ENCODE results near the gene AGPAT2.

Gene AGPAT2

GRCh38 chr9:136645903-136646754 is 41.1 kb downstream of the AGPAT2 start:
- peak; percentile 36; the same call in 1 of the 2 replicates for TF ChIP-seq TAF1 (IDR thresholded peaks at IDR 0.05; ENCODE audit: borderline replicate concordance, insufficient read depth, low read length)
- TF ChIP-seq, protein P1, sequence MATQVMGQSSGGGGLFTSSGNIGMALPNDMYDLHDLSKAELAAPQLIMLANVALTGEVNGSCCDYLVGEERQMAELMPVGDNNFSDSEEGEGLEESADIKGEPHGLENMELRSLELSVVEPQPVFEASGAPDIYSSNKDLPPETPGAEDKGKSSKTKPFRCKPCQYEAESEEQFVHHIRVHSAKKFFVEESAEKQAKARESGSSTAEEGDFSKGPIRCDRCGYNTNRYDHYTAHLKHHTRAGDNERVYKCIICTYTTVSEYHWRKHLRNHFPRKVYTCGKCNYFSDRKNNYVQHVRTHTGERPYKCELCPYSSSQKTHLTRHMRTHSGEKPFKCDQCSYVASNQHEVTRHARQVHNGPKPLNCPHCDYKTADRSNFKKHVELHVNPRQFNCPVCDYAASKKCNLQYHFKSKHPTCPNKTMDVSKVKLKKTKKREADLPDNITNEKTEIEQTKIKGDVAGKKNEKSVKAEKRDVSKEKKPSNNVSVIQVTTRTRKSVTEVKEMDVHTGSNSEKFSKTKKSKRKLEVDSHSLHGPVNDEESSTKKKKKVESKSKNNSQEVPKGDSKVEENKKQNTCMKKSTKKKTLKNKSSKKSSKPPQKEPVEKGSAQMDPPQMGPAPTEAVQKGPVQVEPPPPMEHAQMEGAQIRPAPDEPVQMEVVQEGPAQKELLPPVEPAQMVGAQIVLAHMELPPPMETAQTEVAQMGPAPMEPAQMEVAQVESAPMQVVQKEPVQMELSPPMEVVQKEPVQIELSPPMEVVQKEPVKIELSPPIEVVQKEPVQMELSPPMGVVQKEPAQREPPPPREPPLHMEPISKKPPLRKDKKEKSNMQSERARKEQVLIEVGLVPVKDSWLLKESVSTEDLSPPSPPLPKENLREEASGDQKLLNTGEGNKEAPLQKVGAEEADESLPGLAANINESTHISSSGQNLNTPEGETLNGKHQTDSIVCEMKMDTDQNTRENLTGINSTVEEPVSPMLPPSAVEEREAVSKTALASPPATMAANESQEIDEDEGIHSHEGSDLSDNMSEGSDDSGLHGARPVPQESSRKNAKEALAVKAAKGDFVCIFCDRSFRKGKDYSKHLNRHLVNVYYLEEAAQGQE (IDR thresholded peaks at IDR 0.05; ENCODE audit: insufficient read depth in 1 of 2, low read depth in 2 of 2, low read length in 2 of 2), result peak in 1 of 2 experiments; percentile 55; a peak in 1 of 4 replicates
- TF ChIP-seq FOXP2 (optimal IDR thresholded peaks at IDR 0.05; ENCODE audit: borderline replicate concordance, extremely low read depth, extremely low read length, insufficient read depth), result no peak

GRCh38 chr9:136645352-136645902 is 41.8 kb downstream of the AGPAT2 start:
- no peak for TF ChIP-seq POLR2AphosphoS5 (IDR thresholded peaks at IDR 0.05; ENCODE audit: low read depth, low read length)
- TF ChIP-seq TAF1 (IDR thresholded peaks at IDR 0.05; ENCODE audit: borderline replicate concordance, insufficient read depth, low read length), result no peak
- TF ChIP-seq, protein P1 (IDR thresholded peaks at IDR 0.05; ENCODE audit: insufficient read depth in 1 of 2, low read depth in 2 of 2, low read length in 2 of 2), result no peak
- TF ChIP-seq FOXP2 (optimal IDR thresholded peaks at IDR 0.05; ENCODE audit: borderline replicate concordance, extremely low read depth, extremely low read length, insufficient read depth), result no peak
- TF ChIP-seq SIN3A (IDR thresholded peaks at IDR 0.05; ENCODE audit: borderline replicate concordance, insufficient read depth, low read length), result no peak

GRCh38 chr9:136644593-136645351 is 42.5 kb downstream of the AGPAT2 start:
- TF ChIP-seq, protein P1 (IDR thresholded peaks at IDR 0.05; ENCODE audit: insufficient read depth in 1 of 2, low read depth in 2 of 2, low read length in 2 of 2), result no peak
- no peak for TF ChIP-seq TAF1 (IDR thresholded peaks at IDR 0.05; ENCODE audit: borderline replicate concordance, insufficient read depth, low read length)
- TF ChIP-seq FOXP2 (optimal IDR thresholded peaks at IDR 0.05; ENCODE audit: borderline replicate concordance, extremely low read depth, extremely low read length, insufficient read depth), result no peak
- TF ChIP-seq SIN3A (IDR thresholded peaks at IDR 0.05; ENCODE audit: borderline replicate concordance, insufficient read depth, low read length), result no peak
- TF ChIP-seq POLR2AphosphoS5 (IDR thresholded peaks at IDR 0.05; ENCODE audit: low read depth, low read length), result no peak

GRCh38 chr9:136644343-136644592 is 43.0 kb downstream of the AGPAT2 start:
- TF ChIP-seq SIN3A (IDR thresholded peaks at IDR 0.05; ENCODE audit: borderline replicate concordance, insufficient read depth, low read length) (no peak), POLR2AphosphoS5 (IDR thresholded peaks at IDR 0.05; ENCODE audit: low read depth, low read length) (no peak), FOXP2 (optimal IDR thresholded peaks at IDR 0.05; ENCODE audit: borderline replicate concordance, extremely low read depth, extremely low read length, insufficient read depth) (no peak), TAF1 (IDR thresholded peaks at IDR 0.05; ENCODE audit: borderline replicate concordance, insufficient read depth, low read length) (no peak)
- TF ChIP-seq, protein P1 (IDR thresholded peaks at IDR 0.05; ENCODE audit: insufficient read depth in 1 of 2, low read depth in 2 of 2, low read length in 2 of 2), result no peak

Data from PFSK-1 (cell line).